Measurements from ENCODE around the gene DYRK1B. TPM values are rescaled to one million over a fixed set of nuclear protein-coding genes. Genes with fewer than 3 reads are reported as not detected.
A peak's percentile ranks its signal among the peaks of the same experiment; 100 is the strongest.

DYRK1B gene
- total and polyA plus RNA-seq, 5 donors from 2014 or later: 7.2 to 32.6 (median 10.9) TPM

DNA sequence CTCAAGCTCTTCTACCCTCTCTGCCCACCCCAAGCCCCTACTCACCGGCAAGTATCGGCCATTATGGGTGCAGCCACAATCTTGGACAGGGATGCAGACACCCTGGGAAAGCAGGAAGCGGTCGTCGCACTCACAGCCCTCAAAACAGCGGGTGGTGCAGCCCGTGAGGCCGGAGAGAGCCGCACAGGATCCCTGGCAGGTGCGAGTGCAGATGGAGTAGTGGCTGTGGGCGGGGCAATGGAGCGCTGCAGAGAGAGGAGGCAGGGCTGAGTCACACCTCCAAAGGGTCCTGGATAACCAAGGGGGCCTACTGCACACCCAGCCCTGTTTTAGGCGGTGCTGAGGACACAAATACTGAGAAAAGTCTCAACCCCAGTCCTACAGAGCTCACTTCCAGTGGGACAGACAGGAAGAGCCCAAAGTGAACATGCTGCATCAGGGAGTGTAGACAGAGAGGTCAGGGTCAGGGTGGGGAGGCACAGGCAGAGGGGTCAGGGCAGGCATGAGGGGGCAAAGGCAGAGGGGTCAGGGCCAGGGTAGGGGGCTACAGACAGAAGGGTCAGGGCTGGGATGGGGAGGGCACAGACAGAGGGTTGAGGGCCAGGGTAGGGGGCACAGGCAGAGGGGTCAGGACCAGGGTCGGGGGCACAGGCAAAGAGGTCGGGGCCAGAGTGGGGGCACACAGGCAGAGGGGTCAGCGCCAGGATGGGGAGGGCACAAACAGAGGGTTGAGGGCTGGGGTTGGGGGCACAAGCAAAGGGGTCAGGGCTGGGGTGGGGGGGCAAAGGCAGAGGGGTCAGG, 36.4 kb upstream of the DYRK1B start:
- Histone ChIP-seq H3K4me3 (ENCODE audit: low read depth, low read length) (no peak overlapping the region), H3K9me3 (ENCODE audit: control insufficient read depth in 2 of 2, low read length in 2 of 2) (no peaks in the 10 kb centered on the region), H3K27ac (ENCODE audit: insufficient read depth, low read length, poor library complexity, severe bottlenecking) (no peak overlapping the region), H3K4me1 (ENCODE audit: control insufficient read depth, insufficient read depth, low read length, poor library complexity, severe bottlenecking) (no peaks in the 10 kb centered on the region), H3K27me3 (ENCODE audit: control insufficient read depth, insufficient read depth, low read length) (no peaks in the 10 kb centered on the region), H3K36me3 (ENCODE audit: control insufficient read depth, insufficient read depth, low read length) (no peaks in the 10 kb centered on the region)
- no peak for DNase-seq
- Mint-ChIP-seq H3K36me3 (peaks cover 4% of the 10 kb centered on the region), H3K4me3 (no peak overlapping the region), H3K27ac (no peak overlapping the region), H3K27me3 (no peaks in the 10 kb centered on the region), H3K9me3 (no peaks in the 10 kb centered on the region), H3K4me1 (no peaks in the 10 kb centered on the region)
- ATAC-seq (ENCODE audit: low read depth in 2 of 2): no peak

DNA sequence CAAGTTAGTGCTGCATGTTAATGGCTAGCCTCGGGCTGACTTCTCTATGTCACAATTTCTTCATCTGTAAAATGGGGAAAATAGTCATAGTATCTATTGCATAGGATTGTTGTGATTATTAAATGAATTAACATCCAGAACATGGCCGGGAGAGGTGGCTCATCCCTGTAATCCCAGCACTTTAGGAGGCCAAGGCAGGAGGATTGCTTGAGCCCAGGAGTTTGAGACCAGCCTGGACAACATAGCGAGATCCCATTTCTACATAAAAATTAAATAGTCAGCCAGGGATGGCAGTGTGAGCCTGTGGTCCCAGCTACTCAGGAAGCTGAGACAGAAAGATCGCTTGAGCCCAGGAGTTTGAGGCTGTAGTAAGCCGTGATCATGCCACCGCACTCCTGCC, 34.0 kb upstream of the DYRK1B start:
- no peaks in the 10 kb centered on the region for H3K36me3 ChIP-seq (ENCODE audit: control insufficient read depth, insufficient read depth, low read length)
- H3K36me3 Mint-ChIP-seq: peaks cover 4% of the 10 kb centered on the region
- no peak overlapping the region for H3K4me3 Mint-ChIP-seq
- no peaks in the 10 kb centered on the region for H3K4me1 ChIP-seq (ENCODE audit: control insufficient read depth, insufficient read depth, low read length, poor library complexity, severe bottlenecking)
- no peaks in the 10 kb centered on the region for H3K4me1 Mint-ChIP-seq
- no peaks in the 10 kb centered on the region for H3K27me3 Mint-ChIP-seq
- ATAC-seq (ENCODE audit: low read depth in 2 of 2): no peak
- no peak for DNase-seq
- H3K4me3 ChIP-seq (ENCODE audit: low read depth, low read length): no peak overlapping the region
- H3K27me3 ChIP-seq (ENCODE audit: control insufficient read depth, insufficient read depth, low read length): no peaks in the 10 kb centered on the region
- H3K27ac ChIP-seq (ENCODE audit: insufficient read depth, low read length, poor library complexity, severe bottlenecking): no peak overlapping the region
- H3K9me3 Mint-ChIP-seq: peaks cover 0 to 1% (median 0%) of the 10 kb centered on the region in 7 donors
- H3K27ac Mint-ChIP-seq: no peak overlapping the region
- no peaks in the 10 kb centered on the region for H3K9me3 ChIP-seq (ENCODE audit: control insufficient read depth in 2 of 2, low read length in 2 of 2)

DNA sequence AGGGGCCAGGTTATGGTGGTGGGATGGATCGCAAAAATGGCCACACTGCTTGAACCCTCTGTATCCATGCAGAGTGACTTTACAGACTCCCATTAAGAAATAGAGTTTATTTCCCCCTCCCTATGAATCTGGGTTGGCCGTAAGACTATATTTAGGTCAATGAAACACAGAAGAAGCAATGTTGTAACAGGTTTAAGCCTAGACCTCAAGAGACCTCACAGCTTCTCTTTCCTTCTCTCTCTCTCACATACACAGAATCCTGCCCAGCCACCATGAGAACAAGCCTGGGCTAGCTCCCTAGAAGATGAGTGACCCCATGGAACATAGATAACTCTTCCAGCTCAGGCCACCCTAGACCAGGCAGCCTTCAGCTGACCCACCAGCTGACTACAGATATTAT, 33.2 kb upstream of the DYRK1B start:
- Histone ChIP-seq H3K27me3 (ENCODE audit: control insufficient read depth, insufficient read depth, low read length) (no peaks in the 10 kb centered on the region), H3K27ac (ENCODE audit: insufficient read depth, low read length, poor library complexity, severe bottlenecking) (no peak overlapping the region), H3K4me3 (ENCODE audit: low read depth, low read length) (no peak overlapping the region), H3K4me1 (ENCODE audit: control insufficient read depth, insufficient read depth, low read length, poor library complexity, severe bottlenecking) (no peaks in the 10 kb centered on the region), H3K9me3 (ENCODE audit: control insufficient read depth in 2 of 2, low read length in 2 of 2) (no peaks in the 10 kb centered on the region), H3K36me3 (ENCODE audit: control insufficient read depth, insufficient read depth, low read length) (no peaks in the 10 kb centered on the region)
- no peak overlapping the region for H3K4me3 Mint-ChIP-seq
- no peaks in the 10 kb centered on the region for H3K4me1 Mint-ChIP-seq
- no peak overlapping the region for H3K27ac Mint-ChIP-seq
- no peaks in the 10 kb centered on the region for H3K27me3 Mint-ChIP-seq
- ATAC-seq (ENCODE audit: low read depth in 2 of 2) (no peak), DNase-seq (no peak)
- peaks cover 4% of the 10 kb centered on the region for H3K36me3 Mint-ChIP-seq
- peaks cover 0 to 1% (median 0%) of the 10 kb centered on the region in 7 donors for H3K9me3 Mint-ChIP-seq

DNA sequence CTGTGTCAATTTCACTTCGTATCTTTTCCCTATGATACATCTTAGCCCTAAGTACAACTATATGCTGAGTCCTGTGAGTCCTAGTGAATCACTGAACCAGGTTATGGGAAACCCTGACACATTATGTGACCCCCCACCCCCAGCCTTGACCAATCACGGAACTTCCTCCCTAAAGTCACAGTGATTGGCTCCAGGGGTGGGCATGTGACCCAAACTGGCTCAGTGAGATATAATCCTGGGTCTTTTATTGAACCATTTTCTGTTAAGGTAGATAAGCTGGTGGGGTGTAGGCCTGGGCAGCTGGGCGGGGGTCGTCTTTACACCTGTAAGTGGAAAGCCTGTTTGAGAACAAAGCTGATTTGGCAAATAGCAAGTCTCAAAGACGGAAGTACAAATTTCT, 32.0 kb upstream of the DYRK1B start:
- Histone ChIP-seq H3K9me3 (ENCODE audit: control insufficient read depth in 2 of 2, low read length in 2 of 2) (no peaks in the 10 kb centered on the region), H3K27ac (ENCODE audit: insufficient read depth, low read length, poor library complexity, severe bottlenecking) (no peak overlapping the region), H3K4me3 (ENCODE audit: low read depth, low read length) (no peak overlapping the region), H3K4me1 (ENCODE audit: control insufficient read depth, insufficient read depth, low read length, poor library complexity, severe bottlenecking) (no peaks in the 10 kb centered on the region), H3K27me3 (ENCODE audit: control insufficient read depth, insufficient read depth, low read length) (no peaks in the 10 kb centered on the region), H3K36me3 (ENCODE audit: control insufficient read depth, insufficient read depth, low read length) (no peaks in the 10 kb centered on the region)
- H3K36me3 Mint-ChIP-seq: peaks cover 4% of the 10 kb centered on the region
- ATAC-seq (ENCODE audit: low read depth in 2 of 2): no peak
- H3K9me3 Mint-ChIP-seq: peaks cover 0 to 1% (median 0%) of the 10 kb centered on the region in 7 donors
- H3K4me3 Mint-ChIP-seq: no peak overlapping the region
- no peaks in the 10 kb centered on the region for H3K4me1 Mint-ChIP-seq
- H3K27ac Mint-ChIP-seq: peak overlapping the region in 1 of 3 donors; percentile 16
- no peaks in the 10 kb centered on the region for H3K27me3 Mint-ChIP-seq
- no peak for DNase-seq

DNA sequence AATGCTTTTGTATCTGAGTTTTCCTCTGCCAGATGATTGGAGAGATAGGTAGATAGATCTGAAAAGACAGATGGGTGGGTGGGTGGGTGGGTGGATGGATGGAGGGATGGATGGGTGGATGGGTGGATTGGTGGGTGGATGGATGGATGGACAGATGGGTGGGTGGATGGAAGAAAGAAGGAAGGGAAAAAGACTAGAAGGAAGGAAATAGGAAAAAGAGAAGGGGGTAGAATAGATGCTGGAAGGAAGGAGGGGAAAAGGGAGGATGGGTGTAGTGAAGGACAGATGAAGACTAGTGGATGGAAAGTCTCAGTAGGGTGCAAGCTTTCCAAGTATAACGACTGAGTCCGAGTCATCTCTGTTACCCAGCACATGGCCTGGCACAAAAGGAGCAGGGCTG, 31.2 kb upstream of the DYRK1B start:
- no peak overlapping the region for H3K27ac Mint-ChIP-seq
- H3K4me3 ChIP-seq (ENCODE audit: low read depth, low read length): no peak overlapping the region
- no peaks in the 10 kb centered on the region for H3K4me1 Mint-ChIP-seq
- no peaks in the 10 kb centered on the region for H3K4me1 ChIP-seq (ENCODE audit: control insufficient read depth, insufficient read depth, low read length, poor library complexity, severe bottlenecking)
- H3K27ac ChIP-seq (ENCODE audit: insufficient read depth, low read length, poor library complexity, severe bottlenecking): no peak overlapping the region
- no peaks in the 10 kb centered on the region for H3K27me3 ChIP-seq (ENCODE audit: control insufficient read depth, insufficient read depth, low read length)
- no peak overlapping the region for H3K4me3 Mint-ChIP-seq
- DNase-seq (no peak), ATAC-seq (ENCODE audit: low read depth in 2 of 2) (no peak)
- no peaks in the 10 kb centered on the region for H3K27me3 Mint-ChIP-seq
- no peaks in the 10 kb centered on the region for H3K36me3 ChIP-seq (ENCODE audit: control insufficient read depth, insufficient read depth, low read length)
- H3K36me3 Mint-ChIP-seq: peaks cover 4% of the 10 kb centered on the region
- no peaks in the 10 kb centered on the region for H3K9me3 ChIP-seq (ENCODE audit: control insufficient read depth in 2 of 2, low read length in 2 of 2)
- peaks cover 0 to 1% (median 0%) of the 10 kb centered on the region in 7 donors for H3K9me3 Mint-ChIP-seq

DNA sequence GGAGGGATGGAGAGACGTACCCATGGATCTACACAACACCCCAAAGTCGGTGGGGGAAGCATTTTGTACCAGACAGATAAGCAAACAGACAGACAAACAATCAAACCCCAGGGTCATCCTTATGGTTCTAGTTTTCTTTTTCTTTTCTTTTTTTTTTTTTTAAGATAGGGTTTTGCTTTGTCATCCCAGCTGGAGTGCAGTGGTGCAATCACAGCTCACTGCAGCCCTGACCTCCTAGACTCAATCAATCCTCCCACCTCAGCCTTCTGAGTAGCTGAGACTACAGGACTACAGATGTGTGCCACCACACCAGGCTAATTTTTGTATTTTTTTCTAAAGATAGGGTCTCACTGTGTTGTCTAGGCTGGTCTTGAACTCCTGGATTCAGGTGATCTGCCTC, 30.2 kb upstream of the DYRK1B start:
- peaks cover 0 to 1% (median 0%) of the 10 kb centered on the region in 7 donors for H3K9me3 Mint-ChIP-seq

DNA sequence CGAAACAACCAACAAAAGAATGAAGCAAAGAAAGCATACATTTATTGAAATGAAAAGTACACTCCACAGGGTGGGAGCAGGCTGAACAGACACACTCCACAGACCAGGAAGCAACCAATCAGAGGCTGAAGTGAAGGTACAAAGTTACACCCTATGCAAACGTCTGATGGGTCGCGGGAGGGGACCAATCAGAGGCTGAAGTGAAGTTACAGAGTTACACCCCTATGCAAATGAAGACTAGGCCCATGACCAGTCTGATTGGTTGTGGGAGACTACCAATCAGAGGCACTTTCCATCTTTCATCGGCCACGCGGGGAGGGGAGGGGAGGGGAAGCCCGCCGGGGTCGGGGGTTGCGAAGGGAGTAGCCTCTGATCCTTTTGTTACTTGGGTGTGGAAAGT, 24.6 kb upstream of the DYRK1B start:
- peak overlapping the region in 1 of 4 donors; percentile 84 for H3K4me3 Mint-ChIP-seq
- H3K27ac Mint-ChIP-seq: peak overlapping the region in 1 of 3 donors; percentile 70

More for the DNA sequence above, 30.2 kb upstream of the DYRK1B start:
- DNase-seq (no peak), ATAC-seq (ENCODE audit: low read depth in 2 of 2) (no peak)
- Histone ChIP-seq H3K27me3 (ENCODE audit: control insufficient read depth, insufficient read depth, low read length) (no peaks in the 10 kb centered on the region), H3K9me3 (ENCODE audit: control insufficient read depth in 2 of 2, low read length in 2 of 2) (no peaks in the 10 kb centered on the region), H3K36me3 (ENCODE audit: control insufficient read depth, insufficient read depth, low read length) (no peaks in the 10 kb centered on the region), H3K27ac (ENCODE audit: insufficient read depth, low read length, poor library complexity, severe bottlenecking) (no peak overlapping the region), H3K4me3 (ENCODE audit: low read depth, low read length) (no peak overlapping the region), H3K4me1 (ENCODE audit: control insufficient read depth, insufficient read depth, low read length, poor library complexity, severe bottlenecking) (no peaks in the 10 kb centered on the region)
- Mint-ChIP-seq H3K27me3 (no peaks in the 10 kb centered on the region), H3K4me1 (peaks cover 0 to 2% (median 0%) of the 10 kb centered on the region in 4 donors), H3K27ac (peak overlapping the region in 1 of 3 donors; percentile 11), H3K36me3 (peaks cover 4% of the 10 kb centered on the region), H3K4me3 (no peak overlapping the region)

DNA sequence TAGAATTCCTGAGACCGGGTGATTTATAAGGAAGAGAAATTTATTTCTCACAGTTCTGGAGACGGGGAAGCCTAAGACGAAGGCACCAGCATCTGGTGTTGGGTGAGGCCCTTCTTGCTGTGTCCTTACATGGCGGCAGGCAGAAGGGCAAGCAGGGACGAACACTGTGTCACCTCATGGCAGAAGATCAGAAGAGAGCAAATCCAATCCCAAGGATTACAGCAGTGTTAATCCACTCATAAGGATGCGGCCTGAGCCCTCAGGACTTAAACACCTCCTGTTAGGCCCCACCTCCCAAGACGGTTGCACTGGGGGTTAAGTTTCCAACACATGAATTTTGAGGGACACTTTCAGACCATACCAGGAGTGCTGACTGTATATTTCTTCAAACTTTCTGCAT, 18.9 kb upstream of the DYRK1B start:
- no peaks in the 10 kb centered on the region for H3K4me1 Mint-ChIP-seq
- no peaks in the 10 kb centered on the region for H3K9me3 Mint-ChIP-seq
- no peaks in the 10 kb centered on the region for H3K36me3 ChIP-seq (ENCODE audit: control insufficient read depth, insufficient read depth, low read length)
- H3K4me3 Mint-ChIP-seq: no peak overlapping the region
- H3K36me3 Mint-ChIP-seq: no peaks in the 10 kb centered on the region
- H3K27ac Mint-ChIP-seq: no peak overlapping the region
- peaks cover 6% of the 10 kb centered on the region for H3K27me3 Mint-ChIP-seq
- no peaks in the 10 kb centered on the region for H3K4me1 ChIP-seq (ENCODE audit: control insufficient read depth, insufficient read depth, low read length, poor library complexity, severe bottlenecking)
- peaks cover 2% of the 10 kb centered on the region for H3K27me3 ChIP-seq (ENCODE audit: control insufficient read depth, insufficient read depth, low read length)
- H3K4me3 ChIP-seq (ENCODE audit: low read depth, low read length): no peak overlapping the region
- no peaks in the 10 kb centered on the region for H3K9me3 ChIP-seq (ENCODE audit: control insufficient read depth in 2 of 2, low read length in 2 of 2)
- ATAC-seq (ENCODE audit: low read depth in 2 of 2) (no peak), DNase-seq (no peak)
- no peak overlapping the region for H3K27ac ChIP-seq (ENCODE audit: insufficient read depth, low read length, poor library complexity, severe bottlenecking)

More for the DNA sequence above, 24.6 kb upstream of the DYRK1B start:
- H3K9me3 Mint-ChIP-seq: peaks cover 0 to 1% (median 0%) of the 10 kb centered on the region in 7 donors
- no peak overlapping the region for H3K27ac ChIP-seq (ENCODE audit: insufficient read depth, low read length, poor library complexity, severe bottlenecking)
- H3K4me1 ChIP-seq (ENCODE audit: control insufficient read depth, insufficient read depth, low read length, poor library complexity, severe bottlenecking): no peaks in the 10 kb centered on the region
- peaks cover 0 to 12% (median 0%) of the 10 kb centered on the region in 4 donors for H3K4me1 Mint-ChIP-seq
- no peaks in the 10 kb centered on the region for H3K36me3 ChIP-seq (ENCODE audit: control insufficient read depth, insufficient read depth, low read length)
- no peaks in the 10 kb centered on the region for H3K9me3 ChIP-seq (ENCODE audit: control insufficient read depth in 2 of 2, low read length in 2 of 2)
- DNase-seq: peak in 1 of 3 donors; percentile 81
- H3K27me3 ChIP-seq (ENCODE audit: control insufficient read depth, insufficient read depth, low read length): peaks cover 2% of the 10 kb centered on the region
- no peaks in the 10 kb centered on the region for H3K36me3 Mint-ChIP-seq
- no peak overlapping the region for H3K4me3 ChIP-seq (ENCODE audit: low read depth, low read length)
- ATAC-seq (ENCODE audit: low read depth in 2 of 2): no peak
- peaks cover 6% of the 10 kb centered on the region for H3K27me3 Mint-ChIP-seq

All from CD4-positive, CD25-positive, alpha-beta regulatory T cell (primary cell).